Heart left ventricle (tissue), 16 donors: ENCODE measurements around the gene OVCA2. TPM values are rescaled to one million over a fixed set of nuclear protein-coding genes. Genes with fewer than 3 reads are reported as not detected.

ENCODE experiments used
- ATAC-seq, 4 donors: fragments of 200-7000 bp; cut with Tn5 transposase; one replicate each; pipeline ENCODE4 v1.9.1; 2020 to 2022; ENCODE audit warnings: moderate library complexity in 4 of 4, mild to moderate bottlenecking in 3 of 4, moderate number of reproducible peaks in 1 of 4
- DNase-seq, 5 donors: peaks; one replicate each; pipeline ENCODE4 v3.0.0-alpha.2; 2020
- H3K27ac ChIP-seq, 12 donors: fragments of 200-600 bp; sonication (generic) in 4 of 12; one replicate each; pipeline versions ENCODE4 v1.5.0 to v1.8.0; 2016 to 2022; ENCODE audit warnings: mild to moderate bottlenecking in 2 of 12
- H3K27me3 ChIP-seq, 9 donors: fragments of 200-600 bp; sonication (generic) in 2 of 9; one replicate each; pipeline versions ENCODE4 v1.5.1 to v1.8.0; 2016 to 2022; ENCODE audit warnings: mild to moderate bottlenecking in 3 of 9
- H3K36me3 ChIP-seq, 9 donors: fragments of 200-600 bp; sonication (generic) in 2 of 9; one replicate each; pipeline versions ENCODE4 v1.5.0 to v1.8.0; 2018 to 2022; ENCODE audit warnings: mild to moderate bottlenecking in 2 of 9
- H3K4me1 ChIP-seq, 12 donors: fragments of 200-600 bp; sonication (generic) in 4 of 12; one replicate each; pipeline versions ENCODE4 v1.5.0 to v1.8.0; 2016 to 2022; ENCODE audit warnings: mild to moderate bottlenecking in 3 of 12
- H3K4me3 ChIP-seq, 12 donors: fragments of 200-600 bp; sonication (generic) in 4 of 12; one replicate each; pipeline versions ENCODE4 v1.5.0 to v1.8.0; 2017 to 2022; ENCODE audit warnings: mild to moderate bottlenecking in 9 of 12, moderate library complexity in 4 of 12
- H3K9me3 ChIP-seq, 12 donors: fragments of 200-600 bp; sonication (generic) in 4 of 12; one replicate each; pipeline versions ENCODE4 v1.5.0 to v1.8.0; 2016 to 2022; ENCODE audit warnings: mild to moderate bottlenecking in 1 of 12
- POLR2A ChIP-seq, 2 donors: fragments of 450-650 bp; IDR thresholded peaks; one replicate each; pipeline ENCODE4 v1.6.1; 2017; ENCODE audit warnings: antibody characterized with exemption in 2 of 2, mild to moderate bottlenecking in 2 of 2, moderate library complexity in 2 of 2
- WGBS, 4 donors: extraction: QIAGEN DNeasy Blood & Tissue Kit in 2 of 4; methylation state at CpG; one replicate each; pipeline versions ENCODE4 v1.1.5 to v1.1.7; 2013 to 2018; 5-methylcytosine and 5-hydroxymethylcytosine counted together
- intact Hi-C, 10 donors: fragments of 100-400 bp; cut with DNase I; formaldehyde crosslinking; loops; one replicate each; pipeline versions ENCODE4 v1.11.1 to v1.14.2; 2022
- polyA plus RNA-seq, 2 donors: library from polyadenylated mRNA; stranded (reverse); fragments of 200-250 nt; gene quantifications; one replicate each; pipeline ENCODE4 v1.2.3, GENCODE V29; 2013
- total RNA-seq, 9 donors: library from RNA; depleted of rRNA in 2 of 9; stranded (reverse); fragments of >200 nt in 2 of 9; fragmentation: NEBNext Ultra II Directional in 3 of 9; extraction: Animal tissue kit (Norgen Biotek cat#: 25700) in 3 of 9; gene quantifications; one replicate each; pipeline versions ENCODE4 v1.1.0 to v1.2.4, GENCODE V29; 2016 to 2023
- TF ChIP-seq, protein P1 (sequence below), 12 donors: fragments of 200-600 bp; sonication (generic) in 4 of 12; IDR thresholded peaks; one replicate each; pipeline versions ENCODE4 v1.5.0 to v1.8.0; 2018 to 2022; ENCODE audit warnings: antibody characterized with exemption in 12 of 12, mild to moderate bottlenecking in 5 of 12
- donor health status: ischemic (EF 13 %, LVEDD 7.1; RV severe dilation, severe dysfunction).
- donor health status: healthy with polysubstance abuse.
- donor health status: DM: no; HTN: yes; CAD: no.
- donor health status: DM: no; HTN: no; CAD: no.
- donor health status: ischemic (EF 25% LVEDD 6.9; RV normal size, moderate dysfunction).
- donor health status: ischemic (EF 25% LVEDD 5.7; RV mildly dilated, moderate dysfunction).
- donor health status: healthy.
- donor health status: DM: yes; HTN: yes; CAD: no.
- donor health status: ischemic (EF 35%, LVEDD 5.7; RV mildly dilated, moderate dysfunction).
- donor health status: nonischemic (EF 11% LVEDD 7.7; RV severe dilation, severe dysfunction).
- donor health status: DM: yes; HTN: yes; CAD: no.
- donor health status: PGD.
- donor health status: ischemic (EF 29% LVEDD 5.4; RV normal size, mild dysfunction).
- donor health status: nonischemic (EF 23%, LVEDD 6.1; RV moderate dilation, normal function).

The OVCA2 gene
- total and polyA plus RNA-seq, 11 donors, result 16.0 to 52.4 (median 22.0) TPM

DNA sequence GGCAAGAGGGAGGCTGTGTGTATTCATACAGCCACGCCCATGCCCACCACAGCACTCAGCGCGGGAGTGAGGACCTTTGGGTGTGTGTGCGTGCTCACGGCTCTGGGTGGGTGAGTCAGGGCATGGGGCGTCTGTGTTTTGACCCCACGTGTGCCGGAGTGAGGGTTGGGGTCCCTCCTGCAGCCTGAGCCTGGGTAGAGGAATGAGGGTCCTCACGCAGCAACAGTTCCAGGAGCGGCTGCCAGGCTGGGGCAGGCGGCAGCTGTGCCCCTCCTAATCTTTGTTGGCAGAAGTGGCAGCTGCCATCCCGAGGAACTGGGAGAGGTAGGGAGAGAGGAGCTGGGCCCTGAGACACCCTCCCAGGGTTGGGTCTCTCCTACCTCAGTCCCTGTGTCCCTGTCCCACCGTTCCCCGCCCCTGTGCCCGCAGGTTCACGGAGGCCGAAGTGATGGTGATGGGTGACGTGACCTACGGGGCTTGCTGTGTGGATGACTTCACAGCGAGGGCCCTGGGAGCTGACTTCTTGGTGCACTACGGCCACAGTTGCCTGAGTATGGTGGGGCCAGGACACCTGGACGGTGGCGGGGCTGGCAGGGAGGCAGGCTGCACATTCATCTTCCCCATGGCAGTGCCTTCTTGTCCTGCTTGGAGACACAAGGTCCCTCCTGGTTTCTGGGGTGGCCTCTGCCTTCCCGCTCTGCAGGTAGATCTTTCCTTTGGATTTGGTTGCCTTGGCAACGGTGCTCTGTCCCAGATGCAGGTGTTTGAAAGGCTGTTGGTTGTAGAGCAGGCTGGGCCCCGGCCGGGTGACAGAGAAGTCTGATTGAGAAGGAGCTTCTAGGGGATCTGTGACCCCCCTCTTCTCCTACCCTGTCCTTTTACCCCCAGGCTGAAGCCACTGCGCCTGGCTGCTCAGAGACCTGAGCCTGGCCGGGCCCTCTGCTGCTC lies 6.0 kb upstream of the OVCA2 start:
- Histone ChIP-seq H3K4me1 (peaks cover 4 to 16% (median 11%) of the 10 kb centered on the region in 12 donors), H3K27ac (no peak overlapping the region), H3K9me3 (no peaks in the 10 kb centered on the region), H3K36me3 (peaks cover 0 to 55% (median 41%) of the 10 kb centered on the region in 9 donors), H3K4me3 (no peak overlapping the region), H3K27me3 (no peaks in the 10 kb centered on the region)
- WGBS, 4 donors, result 87 to 94% (median 92%) methylated on average over 25 to 29 of the region's 29 CpGs
- DNase-seq (no peak), ATAC-seq (no peak)
- TF ChIP-seq, protein P1, sequence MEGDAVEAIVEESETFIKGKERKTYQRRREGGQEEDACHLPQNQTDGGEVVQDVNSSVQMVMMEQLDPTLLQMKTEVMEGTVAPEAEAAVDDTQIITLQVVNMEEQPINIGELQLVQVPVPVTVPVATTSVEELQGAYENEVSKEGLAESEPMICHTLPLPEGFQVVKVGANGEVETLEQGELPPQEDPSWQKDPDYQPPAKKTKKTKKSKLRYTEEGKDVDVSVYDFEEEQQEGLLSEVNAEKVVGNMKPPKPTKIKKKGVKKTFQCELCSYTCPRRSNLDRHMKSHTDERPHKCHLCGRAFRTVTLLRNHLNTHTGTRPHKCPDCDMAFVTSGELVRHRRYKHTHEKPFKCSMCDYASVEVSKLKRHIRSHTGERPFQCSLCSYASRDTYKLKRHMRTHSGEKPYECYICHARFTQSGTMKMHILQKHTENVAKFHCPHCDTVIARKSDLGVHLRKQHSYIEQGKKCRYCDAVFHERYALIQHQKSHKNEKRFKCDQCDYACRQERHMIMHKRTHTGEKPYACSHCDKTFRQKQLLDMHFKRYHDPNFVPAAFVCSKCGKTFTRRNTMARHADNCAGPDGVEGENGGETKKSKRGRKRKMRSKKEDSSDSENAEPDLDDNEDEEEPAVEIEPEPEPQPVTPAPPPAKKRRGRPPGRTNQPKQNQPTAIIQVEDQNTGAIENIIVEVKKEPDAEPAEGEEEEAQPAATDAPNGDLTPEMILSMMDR (IDR thresholded peaks at IDR 0.05), result no peak
- no peak for TF ChIP-seq POLR2A (IDR thresholded peaks at IDR 0.05)
- intact Hi-C loops, result loop anchor here in 3 of 10 donors (10.0 kb wide), 3 partner anchors 301 to 471 kb away; partner anchors contain the start of gene PITPNA (in 1 of the 3)

DNA sequence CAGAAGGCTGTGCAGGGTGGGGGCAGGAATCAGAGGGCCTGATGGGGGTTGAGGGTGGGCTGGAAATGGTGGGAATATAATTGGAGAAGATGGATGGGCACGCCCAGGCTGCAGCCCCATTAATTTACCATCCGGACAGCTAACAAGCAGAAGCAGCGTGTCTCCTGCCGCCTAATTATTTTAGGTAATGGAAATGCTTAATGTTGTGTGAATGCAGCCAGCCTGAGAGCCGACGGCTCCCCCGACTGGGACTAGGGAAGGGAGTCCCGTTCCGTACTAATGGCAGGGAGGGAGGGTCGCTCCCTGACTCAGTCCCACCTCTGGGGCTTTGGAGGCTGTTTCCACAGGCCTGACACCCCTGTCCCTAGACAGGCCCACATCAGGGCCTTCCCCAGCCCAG lies 4.7 kb upstream of the OVCA2 start:
- H3K36me3 ChIP-seq, result peaks cover 0 to 55% (median 41%) of the 10 kb centered on the region in 9 donors
- no peaks in the 10 kb centered on the region for H3K9me3 ChIP-seq
- no peaks in the 10 kb centered on the region for H3K27me3 ChIP-seq
- DNase-seq (no peak), ATAC-seq (no peak)
- intact Hi-C loops, result loop anchor here in 3 of 10 donors (10.0 kb wide), 3 partner anchors 302 to 472 kb away; partner anchors contain the start of gene PITPNA (in 1 of the 3)
- H3K27ac ChIP-seq, result no peak overlapping the region
- TF ChIP-seq, protein P1 (IDR thresholded peaks at IDR 0.05), result no peak
- TF ChIP-seq POLR2A (IDR thresholded peaks at IDR 0.05), result no peak
- 91 to 94% (median 92%) methylated on average over 4 to 10 of the region's 10 CpGs for WGBS, 4 donors
- H3K4me1 ChIP-seq, result peaks cover 0 to 13% (median 6%) of the 10 kb centered on the region in 12 donors
- no peak overlapping the region for H3K4me3 ChIP-seq

GRCh38 chr17:2040219-2040827 lies 1.5 kb upstream of the OVCA2 start:
- H3K4me3 ChIP-seq, result no peak overlapping the region
- intact Hi-C loops, result loop anchor here in 5 of 10 donors (5.0 to 10.0 kb wide), 4 partner anchors 133 to 373 kb away; partner anchors contain the start of genes PRPF8 (in 1 of the 5) and TLCD2 (in 1 of the 5)
- no peaks in the 10 kb centered on the region for H3K27me3 ChIP-seq
- no peak overlapping the region for H3K27ac ChIP-seq
- no peak for ATAC-seq
- no peaks in the 10 kb centered on the region for H3K9me3 ChIP-seq
- peaks cover 0 to 67% (median 42%) of the 10 kb centered on the region in 9 donors for H3K36me3 ChIP-seq
- 85 to 96% (median 87%) methylated on average over 7 of the region's 7 CpGs for WGBS, 4 donors
- TF ChIP-seq, protein P1 (IDR thresholded peaks at IDR 0.05), result no peak
- no peak for TF ChIP-seq POLR2A (IDR thresholded peaks at IDR 0.05)
- H3K4me1 ChIP-seq, result peaks cover 3 to 35% (median 22%) of the 10 kb centered on the region in 12 donors
- DNase-seq, result no peak
